AG09319 (cell line): ENCODE measurements around the gene CHMP6.

Source experiments
- DNase-seq: peaks from one replicate; pipeline ENCODE4 v3.0.0-alpha.2; 2010; ENCODE audit warnings: low read depth; ENCODE audit errors: extremely low read depth
- CTCF ChIP-seq: IDR thresholded peaks from 2 replicates; pipeline ENCODE4 v1.5.1; 2011; ENCODE audit warnings: low read depth, mild to moderate bottlenecking, inconsistent platforms, low read length, moderate library complexity

Gene CHMP6

GRCh38 chr17:80969674-80970043, 22.0 kb upstream of the CHMP6 start:
- TF ChIP-seq CTCF, result no peak
- no peak for DNase-seq

DNA sequence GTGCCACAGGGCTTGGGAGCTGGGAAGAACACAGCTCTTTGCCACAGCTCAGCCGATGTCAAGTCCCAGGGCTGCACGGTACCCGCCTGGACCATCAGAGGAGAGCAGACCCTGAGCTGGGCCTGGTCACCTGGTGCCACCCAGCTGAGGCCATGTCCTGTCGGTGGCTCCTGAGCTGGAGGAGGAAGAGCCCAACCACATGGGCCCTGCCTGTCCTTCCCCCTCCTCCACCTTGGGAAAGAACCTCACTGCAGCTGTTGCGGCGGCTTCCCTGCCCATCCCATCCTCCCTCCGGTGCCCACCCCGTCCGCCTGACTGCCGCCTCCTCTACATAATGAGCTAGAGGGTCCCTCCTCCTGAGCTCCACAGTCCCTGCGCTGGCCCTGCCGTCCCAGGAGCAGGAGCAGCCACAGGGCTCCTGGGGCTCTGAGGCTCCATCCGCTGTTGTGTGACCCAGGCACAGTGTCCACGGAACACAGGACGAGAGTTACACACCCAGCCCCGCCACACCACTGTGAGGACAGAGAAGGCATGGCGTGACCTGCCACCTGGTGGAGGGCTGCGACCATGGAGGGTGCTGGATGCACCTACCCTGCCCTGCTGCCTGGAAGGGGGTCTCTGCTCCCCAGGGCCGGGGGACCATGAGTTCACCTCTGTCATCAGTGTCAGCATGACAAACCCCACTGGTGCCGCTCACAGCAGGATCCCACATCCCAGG, 21.4 kb upstream of the CHMP6 start:
- peak; percentile 54 for TF ChIP-seq CTCF
- DNase-seq, result no peak

GRCh38 chr17:80970762-80971703, 20.6 kb upstream of the CHMP6 start:
- DNase-seq, result no peak
- no peak for TF ChIP-seq CTCF

DNA sequence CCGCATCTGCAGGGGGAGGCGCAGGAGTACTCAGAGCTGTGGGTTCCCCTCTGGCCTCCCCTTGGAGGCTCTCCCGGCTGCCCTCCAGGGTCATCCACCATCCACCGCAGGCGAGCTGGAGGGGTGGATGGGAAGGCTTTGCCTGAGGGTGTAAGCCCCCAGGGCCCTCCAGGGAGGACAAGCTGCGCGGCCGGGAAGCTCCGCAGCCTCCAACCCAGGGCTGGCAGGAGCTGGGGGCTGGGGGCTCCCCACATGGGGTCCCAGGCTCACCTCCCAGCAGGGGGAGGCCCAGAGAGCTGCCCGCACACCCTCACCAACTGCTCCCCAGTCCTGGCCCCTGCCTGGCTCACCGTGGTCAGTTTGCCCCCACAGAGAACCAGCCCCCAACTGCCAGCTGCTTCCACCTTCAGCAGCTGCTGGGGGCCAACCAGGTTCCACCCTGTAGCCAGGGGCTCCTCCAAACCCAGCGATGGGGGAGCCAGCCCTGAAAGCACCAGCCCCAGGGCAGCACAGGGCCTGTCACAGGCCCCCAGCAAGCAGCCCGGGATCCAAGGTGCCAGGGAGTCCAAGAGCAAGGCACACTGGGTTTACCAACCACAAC, 19.8 kb upstream of the CHMP6 start:
- DNase-seq, result no peak
- TF ChIP-seq CTCF, result no peak

DNA sequence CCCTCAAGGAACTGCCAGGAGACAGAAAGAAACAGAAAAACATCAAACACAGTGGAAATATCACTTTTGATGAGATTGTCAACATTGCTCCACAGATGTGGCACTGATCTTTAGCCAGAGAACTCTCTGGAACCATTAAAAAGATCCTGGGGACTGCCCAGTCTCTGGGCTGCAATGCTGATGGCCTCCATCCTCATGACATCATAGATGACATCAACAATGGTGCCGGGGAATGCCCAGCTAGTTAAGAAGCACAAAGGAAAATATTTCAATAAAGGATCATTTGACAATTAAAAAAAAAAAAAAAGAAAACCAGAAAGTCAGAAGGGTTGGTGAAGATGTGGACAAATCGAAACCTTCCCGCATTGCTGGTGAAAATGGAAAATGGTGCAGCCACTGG, 14.9 kb upstream of the CHMP6 start:
- DNase-seq, result no peak
- no peak for TF ChIP-seq CTCF

GRCh38 chr17:80977172-80977571, 14.5 kb upstream of the CHMP6 start:
- DNase-seq, result no peak
- no peak for TF ChIP-seq CTCF
